CD4-positive, alpha-beta T cell treated with Interferon alpha-2 for 1 hour (primary cell): ENCODE data around the gene MPHOSPH10.
"Not testable (repeated sequence)": the region's sequence is repeated elsewhere in the genome, so short reads cannot be mapped to it uniquely, and the experiment has no call there.

Experiments used
- DNase-seq, 2 donors: peaks; one replicate each; pipeline ENCODE4 v3.0.0-alpha.2; 2020 to 2022

The MPHOSPH10 gene

GRCh38 chr2:71125506-71126294, 4.7 kb upstream of the MPHOSPH10 start:
- no peak for DNase-seq

- DNase-seq: no peak
Measured at GRCh38 chr2:71126957-71127356, 3.5 kb upstream of the MPHOSPH10 start.

GRCh38 chr2:71129114-71129901, 1.1 kb upstream of the MPHOSPH10 start:
- no peak for DNase-seq

GRCh38 chr2:71129902-71130151, 607 bp upstream of the MPHOSPH10 start:
- no peak for DNase-seq

GRCh38 chr2:71130905-71131244, 441 bp downstream of the MPHOSPH10 start:
- no peak for DNase-seq

GRCh38 chr2:71131387-71132166, 1.1 kb downstream of the MPHOSPH10 start:
- not testable (repeated sequence) for DNase-seq

GRCh38 chr2:71133603-71134002, 3.2 kb downstream of the MPHOSPH10 start:
- DNase-seq: no peak

GRCh38 chr2:71136174-71136573, 5.7 kb downstream of the MPHOSPH10 start:
- no peak for DNase-seq

GRCh38 chr2:71143782-71144181, 13.3 kb downstream of the MPHOSPH10 start:
- no peak for DNase-seq

GRCh38 chr2:71148506-71149063, 18.2 kb downstream of the MPHOSPH10 start:
- no peak for DNase-seq

- no peak for DNase-seq
Measured at GRCh38 chr2:71150082-71150816, 19.8 kb downstream of the MPHOSPH10 start.

GRCh38 chr2:71151620-71152019, 21.2 kb downstream of the MPHOSPH10 start:
- no peak for DNase-seq

GRCh38 chr2:71153585-71154224, 23.3 kb downstream of the MPHOSPH10 start:
- no peak for DNase-seq

GRCh38 chr2:71154279-71154678, 23.8 kb downstream of the MPHOSPH10 start:
- DNase-seq: no peak

- DNase-seq: peak in 1 of 2 donors; percentile 17
Measured at GRCh38 chr2:71154798-71155197, 24.4 kb downstream of the MPHOSPH10 start.

GRCh38 chr2:71155846-71156245, 25.4 kb downstream of the MPHOSPH10 start:
- DNase-seq: no peak

GRCh38 chr2:71156573-71156972, 26.1 kb downstream of the MPHOSPH10 start:
- no peak for DNase-seq

- peak; percentile 42 to 52 for DNase-seq
Measured at GRCh38 chr2:71157124-71157793, 26.8 kb downstream of the MPHOSPH10 start.

- DNase-seq: no peak
Measured at GRCh38 chr2:71166812-71167211, 36.4 kb downstream of the MPHOSPH10 start.

- DNase-seq: no peak
Measured at GRCh38 chr2:71173096-71173495, 42.7 kb downstream of the MPHOSPH10 start.

- no peak for DNase-seq
Measured at GRCh38 chr2:71174207-71174606, 43.8 kb downstream of the MPHOSPH10 start.

- not testable (repeated sequence) for DNase-seq
Measured at GRCh38 chr2:71178836-71179235, 48.4 kb downstream of the MPHOSPH10 start.
